ENCODE results near the gene QARS1.

GRCh38 chr3:49131576-49131975 lies 27.0 kb upstream of the QARS1 start:
- TF ChIP-seq CTCF (IDR thresholded peaks at IDR 0.05): no peak
- no peak for TF ChIP-seq POLR2A (IDR thresholded peaks at IDR 0.05)
- TF ChIP-seq EP300 (IDR thresholded peaks at IDR 0.05; ENCODE audit: low read depth): no peak
- TF ChIP-seq POLR2AphosphoS5 (IDR thresholded peaks at IDR 0.05): no peak

Measured in transverse colon (tissue), 4 donors.